ENCODE data around the gene NHLRC4.

The NHLRC4 gene

GRCh38 chr16:527015-527903, 39.5 kb upstream of the NHLRC4 start, which contains the start of gene CAPN15:
Gene CAPN15, plus strand, starts transcription at chr16:527712. Its CDS starts 19,127 bp downstream, at chr16:546839.
- H3K4me3 Mint-ChIP-seq: peak within 1 kb of the TSS; percentile 89

DNA sequence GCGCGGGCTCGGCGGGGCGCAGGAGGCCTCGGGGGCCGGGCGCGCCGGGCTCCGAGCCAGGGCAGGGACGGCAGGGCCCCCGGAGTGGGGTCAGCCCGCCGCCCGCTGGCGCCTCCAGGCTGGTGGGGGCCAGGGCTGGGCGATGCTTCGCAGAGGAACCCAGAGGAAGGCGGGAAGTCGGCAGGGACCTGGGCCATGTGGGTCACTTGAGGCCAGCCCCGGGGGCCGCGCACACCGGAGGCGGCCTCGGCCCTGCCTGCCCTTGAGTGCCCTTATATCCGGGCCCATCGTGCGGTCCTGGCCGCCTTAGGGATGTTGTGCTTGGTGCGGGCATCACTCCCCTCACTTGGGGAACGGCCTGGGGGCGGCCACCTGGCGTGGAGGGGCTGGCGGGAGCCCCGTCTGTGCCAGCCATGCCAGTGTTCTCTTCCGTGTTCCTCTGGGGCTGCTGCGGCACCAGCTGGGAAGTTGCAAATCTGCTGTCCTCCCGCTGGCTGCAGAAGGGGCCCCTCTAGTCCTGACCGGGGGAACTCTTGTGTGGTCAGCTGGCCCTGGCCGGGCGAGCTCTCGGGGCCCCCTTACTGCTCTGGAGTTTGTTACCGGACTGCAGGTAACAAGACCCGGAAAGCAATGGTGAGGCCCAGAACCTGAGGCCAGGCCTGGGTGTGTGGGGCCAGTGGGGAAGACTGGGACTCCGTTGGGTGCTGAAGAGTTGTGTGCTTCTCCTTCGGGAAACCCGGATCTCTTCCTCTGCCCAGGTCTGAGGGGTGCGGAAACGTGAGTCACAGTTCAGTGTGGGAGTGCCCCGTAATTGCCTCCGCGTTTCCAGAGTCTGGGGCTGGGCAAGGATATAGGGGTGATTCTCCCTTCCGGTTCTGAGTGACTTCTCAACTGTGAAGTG, 38.4 kb upstream of the NHLRC4 start:
- Mint-ChIP-seq H3K36me3 (peaks cover 57% of the 10 kb centered on the region), H3K27ac (peak overlapping the region; percentile 95), H3K9me3 (no peaks in the 10 kb centered on the region), H3K4me3 (peak overlapping the region; percentile 89), H3K4me1 (peaks cover 50% of the 10 kb centered on the region)
- DNase-seq (ENCODE audit: low spot score in 2 of 2) (peak; percentile 39 to 79), ATAC-seq (peak; percentile 2)

More at GRCh38 chr16:527015-527903, 39.5 kb upstream of the NHLRC4 start, which contains the start of gene CAPN15:
- H3K27ac Mint-ChIP-seq: peak within 1 kb of the TSS; percentile 98
- H3K9me3 Mint-ChIP-seq: no peaks in the 10 kb centered on the region
- DNase-seq (ENCODE audit: low spot score in 2 of 2) (peak; percentile 91 to 97), ATAC-seq (peak; percentile 83)
- peaks cover 56% of the 10 kb centered on the region for H3K4me1 Mint-ChIP-seq
- peaks cover 55% of the 10 kb centered on the region for H3K36me3 Mint-ChIP-seq

DNA sequence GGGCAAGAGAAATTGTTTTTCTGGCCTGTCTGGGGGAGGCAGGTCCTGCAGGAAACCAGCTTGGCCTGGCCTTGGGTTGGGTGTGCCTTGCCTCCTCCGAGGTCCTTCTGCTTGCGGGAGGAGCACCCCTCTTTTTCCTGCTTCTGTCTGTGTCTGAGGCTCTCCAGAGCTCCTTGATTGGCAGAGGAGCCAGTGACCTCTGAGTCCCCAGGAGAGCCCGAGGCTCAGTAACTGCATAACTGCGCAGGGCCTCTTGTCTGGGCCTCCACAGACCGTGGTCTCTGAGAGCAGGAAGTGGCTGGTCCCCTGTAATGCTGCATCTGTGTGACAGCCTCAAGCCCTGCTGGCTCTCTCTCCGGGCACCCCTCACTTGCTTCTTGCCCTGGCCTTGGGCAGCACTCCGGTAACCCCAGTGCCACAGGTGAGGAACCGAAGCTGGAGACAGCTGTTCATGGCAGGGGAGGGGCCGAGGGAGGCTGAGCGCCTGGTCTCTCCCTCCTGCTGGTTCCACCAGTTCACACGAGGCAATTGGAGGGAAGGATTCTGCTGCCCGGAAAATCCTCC, 37.7 kb upstream of the NHLRC4 start:
- peaks cover 50% of the 10 kb centered on the region for H3K36me3 Mint-ChIP-seq
- ATAC-seq (no peak), DNase-seq (ENCODE audit: low spot score in 2 of 2) (peak in 1 of 2 donors; percentile 21)
- H3K9me3 Mint-ChIP-seq: no peaks in the 10 kb centered on the region
- H3K27ac Mint-ChIP-seq: peak overlapping the region; percentile 95
- H3K4me3 Mint-ChIP-seq: peak overlapping the region; percentile 89
- peaks cover 47% of the 10 kb centered on the region for H3K4me1 Mint-ChIP-seq

DNA sequence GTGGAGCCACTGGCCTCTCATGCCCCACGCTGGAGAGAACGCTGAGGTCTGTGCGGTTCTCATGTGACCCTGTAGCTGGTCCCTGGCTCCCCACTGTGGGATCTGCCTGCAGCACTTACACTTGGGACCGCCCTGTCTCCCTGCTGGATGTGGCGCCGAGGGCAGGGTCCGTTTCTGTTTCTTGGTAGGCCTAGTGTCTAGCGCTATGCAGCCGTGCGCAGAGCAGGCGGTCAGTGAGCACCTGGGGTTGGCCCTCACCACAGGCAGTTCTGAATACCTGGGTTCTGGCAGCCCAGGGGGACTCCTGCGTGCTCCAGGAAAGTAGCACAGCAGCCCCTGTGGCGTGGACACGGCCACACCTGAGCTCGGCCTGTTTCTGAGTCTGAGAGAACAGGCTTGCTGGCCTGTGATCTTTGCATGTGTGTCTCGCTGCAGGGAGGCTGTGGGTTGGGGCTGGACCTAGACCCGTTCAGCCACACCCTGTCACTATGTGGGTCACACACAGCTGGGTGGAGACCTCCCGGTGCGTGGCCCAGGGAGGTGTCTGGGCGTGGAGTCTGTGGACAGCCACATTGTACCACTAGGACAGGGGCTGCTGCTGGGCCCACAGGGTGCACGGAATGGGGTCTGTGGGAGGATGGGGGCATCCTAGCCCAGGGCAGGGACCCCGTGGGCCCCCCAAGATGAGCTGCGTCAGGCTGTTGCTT, 36.5 kb upstream of the NHLRC4 start:
- no peak for DNase-seq (ENCODE audit: low spot score in 2 of 2)
- no peaks in the 10 kb centered on the region for H3K9me3 Mint-ChIP-seq
- no peak for ATAC-seq
- H3K4me3 Mint-ChIP-seq: peak overlapping the region; percentile 89
- peaks cover 48% of the 10 kb centered on the region for H3K36me3 Mint-ChIP-seq
- peaks cover 38% of the 10 kb centered on the region for H3K4me1 Mint-ChIP-seq
- peak overlapping the region; percentile 95 for H3K27ac Mint-ChIP-seq

GRCh38 chr16:531494-532125, 35.2 kb upstream of the NHLRC4 start:
- DNase-seq (ENCODE audit: low spot score in 2 of 2) (no peak), ATAC-seq (no peak)
- Mint-ChIP-seq H3K4me3 (no peak overlapping the region), H3K4me1 (peaks cover 25% of the 10 kb centered on the region), H3K9me3 (no peaks in the 10 kb centered on the region), H3K36me3 (peaks cover 49% of the 10 kb centered on the region), H3K27ac (no peak overlapping the region)

DNA sequence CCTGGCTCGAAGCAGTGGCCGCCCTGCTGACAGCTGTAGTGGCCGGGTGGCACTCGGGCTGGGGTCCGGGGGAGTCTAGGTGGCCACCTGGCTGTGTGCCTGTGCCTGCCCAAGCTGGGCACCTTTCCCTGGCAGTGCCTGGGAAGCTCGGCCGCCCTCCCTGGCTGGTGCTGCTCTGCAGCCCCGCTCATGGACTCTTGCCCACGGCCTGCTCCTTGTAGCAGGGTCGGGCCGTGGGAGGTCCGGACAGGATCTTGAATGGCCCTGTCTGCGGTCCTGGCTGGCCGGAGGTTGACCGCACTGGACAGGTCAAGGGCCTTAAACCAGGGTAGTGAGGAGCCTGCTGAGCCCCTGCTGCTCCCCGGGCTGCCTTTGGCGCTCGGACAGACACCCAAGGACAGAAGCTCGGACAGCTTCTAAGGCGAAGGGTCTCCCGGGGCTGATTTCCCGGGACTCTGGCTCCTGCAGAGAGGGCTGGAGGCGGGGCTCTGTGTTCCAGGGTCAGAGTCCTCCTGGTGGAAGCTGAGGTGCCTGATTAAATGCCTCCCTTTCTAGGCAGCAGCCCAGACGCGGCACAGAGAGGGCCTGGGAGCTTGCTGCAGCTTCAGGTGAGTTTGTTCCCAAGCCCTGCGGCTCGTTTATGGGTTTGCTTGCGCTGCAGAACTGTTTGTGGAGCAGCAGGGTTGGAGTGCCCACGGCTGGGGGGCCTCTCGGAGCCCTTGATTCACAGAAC, 33.2 kb upstream of the NHLRC4 start:
- ATAC-seq (no peak), DNase-seq (ENCODE audit: low spot score in 2 of 2) (no peak)
- H3K9me3 Mint-ChIP-seq: no peaks in the 10 kb centered on the region
- H3K4me1 Mint-ChIP-seq: peaks cover 22% of the 10 kb centered on the region
- no peak overlapping the region for H3K27ac Mint-ChIP-seq
- no peak overlapping the region for H3K4me3 Mint-ChIP-seq
- peaks cover 56% of the 10 kb centered on the region for H3K36me3 Mint-ChIP-seq

DNA sequence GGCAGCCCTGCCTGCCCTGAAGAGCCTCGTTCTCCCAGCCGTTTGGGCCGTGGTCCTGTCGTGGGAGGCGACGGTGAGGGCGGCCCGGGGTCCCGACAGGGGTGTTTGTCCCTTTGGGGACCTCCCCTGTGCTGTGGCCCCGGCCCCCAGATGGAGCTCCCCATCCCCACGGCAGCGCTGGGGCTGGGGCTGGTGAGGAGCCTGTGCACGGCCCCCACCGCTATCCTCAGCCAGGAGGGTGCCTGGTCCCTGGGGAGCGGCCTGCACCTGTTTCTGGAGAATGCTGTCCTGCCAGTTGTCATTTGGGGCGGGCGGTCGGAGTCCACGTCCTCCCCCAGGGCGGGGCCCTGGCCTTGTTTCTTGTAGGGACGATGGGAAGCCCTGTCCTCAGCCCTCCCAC, 32.7 kb upstream of the NHLRC4 start:
- H3K4me3 Mint-ChIP-seq: no peak overlapping the region
- peaks cover 56% of the 10 kb centered on the region for H3K36me3 Mint-ChIP-seq
- ATAC-seq (no peak), DNase-seq (ENCODE audit: low spot score in 2 of 2) (no peak)
- H3K4me1 Mint-ChIP-seq: peaks cover 16% of the 10 kb centered on the region
- H3K27ac Mint-ChIP-seq: no peak overlapping the region
- H3K9me3 Mint-ChIP-seq: no peaks in the 10 kb centered on the region

DNA sequence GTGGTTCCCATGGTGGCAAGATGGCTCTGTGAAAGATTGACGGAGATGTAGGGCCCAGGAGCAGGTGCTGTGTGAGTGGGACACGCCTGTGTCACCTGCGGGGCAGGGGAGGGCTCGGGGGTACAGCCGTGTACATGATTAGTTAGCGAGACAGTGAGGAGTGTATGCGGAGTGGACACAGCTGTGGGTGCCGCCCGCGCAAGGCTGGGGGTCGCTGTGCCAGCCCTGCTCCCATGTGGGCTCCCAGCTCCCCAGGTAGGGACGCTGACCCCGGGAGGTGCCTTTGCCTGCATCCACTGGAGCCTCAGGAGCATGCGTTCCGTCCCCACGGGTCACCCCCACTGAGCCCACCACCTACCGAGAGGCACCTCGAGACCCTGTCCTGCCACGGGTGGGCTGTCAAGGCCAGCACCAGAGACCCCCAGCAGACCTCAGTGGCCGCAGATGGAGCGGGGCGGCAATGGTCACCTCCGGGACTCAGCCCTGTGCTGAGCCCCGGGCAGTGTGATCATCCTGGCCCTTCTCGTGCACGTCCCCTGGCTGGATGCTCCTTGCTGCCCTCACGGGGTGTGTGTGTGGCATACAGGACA, 31.9 kb upstream of the NHLRC4 start:
- H3K9me3 Mint-ChIP-seq: no peaks in the 10 kb centered on the region
- H3K27ac Mint-ChIP-seq: peak overlapping the region; percentile 40
- no peak overlapping the region for H3K4me3 Mint-ChIP-seq
- H3K4me1 Mint-ChIP-seq: peaks cover 16% of the 10 kb centered on the region
- ATAC-seq (no peak), DNase-seq (ENCODE audit: low spot score in 2 of 2) (no peak)
- peaks cover 48% of the 10 kb centered on the region for H3K36me3 Mint-ChIP-seq

DNA sequence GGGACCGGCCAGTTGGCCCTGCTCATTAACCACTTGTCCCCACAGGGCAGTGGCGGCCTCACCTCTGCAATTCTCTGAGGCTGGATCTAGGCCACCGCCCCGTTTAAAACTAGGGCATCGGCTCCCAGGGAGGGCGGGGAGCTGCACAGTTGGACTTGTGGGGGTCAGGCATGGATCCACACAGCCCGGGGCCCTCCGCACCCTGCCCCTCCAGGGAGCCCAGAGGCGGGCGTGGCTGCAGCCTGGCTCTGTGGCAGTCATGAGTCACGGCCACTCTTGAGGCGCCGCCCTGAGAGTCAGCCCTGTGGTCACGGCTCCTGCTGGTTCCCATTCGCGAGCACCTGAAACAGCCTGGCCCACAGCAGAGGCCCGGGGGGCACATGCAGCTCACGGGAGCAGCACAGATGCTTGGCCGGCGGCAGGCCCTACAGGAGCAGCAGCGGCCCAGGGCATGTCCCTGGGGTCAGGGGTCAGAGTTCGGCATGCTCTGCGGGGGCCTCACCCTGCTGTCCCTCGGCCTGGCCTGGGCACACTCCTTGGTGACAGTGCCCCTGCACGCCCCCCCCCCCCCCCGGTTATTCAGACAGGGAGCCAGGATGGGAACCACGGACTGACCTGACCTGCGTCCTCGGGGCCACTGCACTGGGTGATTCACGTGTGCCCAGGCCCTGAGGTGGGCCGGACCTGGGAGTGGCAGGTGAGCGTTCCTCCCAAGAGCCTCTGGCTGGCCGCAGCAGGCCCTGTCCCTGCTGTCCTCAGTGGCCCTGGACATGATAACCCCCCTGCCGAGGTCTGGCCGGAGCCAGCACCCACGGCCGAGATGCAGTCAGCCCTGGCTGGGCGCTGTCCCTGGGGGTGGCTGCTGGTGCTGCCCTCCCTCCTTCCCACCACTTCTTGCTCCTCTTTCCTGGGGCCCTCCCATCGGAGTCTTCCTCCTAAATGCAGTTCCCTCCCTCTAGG, 31.1 kb upstream of the NHLRC4 start:
- Mint-ChIP-seq H3K9me3 (no peaks in the 10 kb centered on the region), H3K4me3 (no peak overlapping the region), H3K36me3 (peaks cover 46% of the 10 kb centered on the region), H3K27ac (peak overlapping the region; percentile 61), H3K4me1 (peaks cover 10% of the 10 kb centered on the region)
- ATAC-seq (peak; percentile 72), DNase-seq (ENCODE audit: low spot score in 2 of 2) (no peak)

DNA sequence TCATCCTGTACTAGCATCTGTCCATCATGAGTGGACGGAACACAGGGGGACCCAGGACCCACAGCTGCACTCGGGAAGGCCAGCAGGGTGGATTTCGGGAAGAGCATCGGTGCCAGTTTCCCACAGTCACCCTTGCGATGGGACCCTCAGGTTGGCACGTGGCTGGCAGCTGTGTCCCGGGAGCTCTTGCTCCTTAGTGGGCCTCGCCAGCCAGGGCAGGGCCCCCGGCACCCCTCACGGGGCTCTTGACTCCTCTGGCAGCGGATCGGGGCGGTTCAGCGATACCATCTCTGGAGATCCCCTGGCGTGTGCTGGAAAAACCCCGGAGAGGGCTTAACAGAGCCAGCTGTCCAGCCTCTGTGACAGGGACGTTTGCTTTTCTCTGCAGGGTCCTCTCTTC, 30.1 kb upstream of the NHLRC4 start:
- H3K9me3 Mint-ChIP-seq: no peaks in the 10 kb centered on the region
- ATAC-seq (no peak), DNase-seq (ENCODE audit: low spot score in 2 of 2) (no peak)
- H3K4me1 Mint-ChIP-seq: peaks cover 10% of the 10 kb centered on the region
- H3K27ac Mint-ChIP-seq: peak overlapping the region; percentile 61
- H3K36me3 Mint-ChIP-seq: peaks cover 45% of the 10 kb centered on the region
- no peak overlapping the region for H3K4me3 Mint-ChIP-seq

DNA sequence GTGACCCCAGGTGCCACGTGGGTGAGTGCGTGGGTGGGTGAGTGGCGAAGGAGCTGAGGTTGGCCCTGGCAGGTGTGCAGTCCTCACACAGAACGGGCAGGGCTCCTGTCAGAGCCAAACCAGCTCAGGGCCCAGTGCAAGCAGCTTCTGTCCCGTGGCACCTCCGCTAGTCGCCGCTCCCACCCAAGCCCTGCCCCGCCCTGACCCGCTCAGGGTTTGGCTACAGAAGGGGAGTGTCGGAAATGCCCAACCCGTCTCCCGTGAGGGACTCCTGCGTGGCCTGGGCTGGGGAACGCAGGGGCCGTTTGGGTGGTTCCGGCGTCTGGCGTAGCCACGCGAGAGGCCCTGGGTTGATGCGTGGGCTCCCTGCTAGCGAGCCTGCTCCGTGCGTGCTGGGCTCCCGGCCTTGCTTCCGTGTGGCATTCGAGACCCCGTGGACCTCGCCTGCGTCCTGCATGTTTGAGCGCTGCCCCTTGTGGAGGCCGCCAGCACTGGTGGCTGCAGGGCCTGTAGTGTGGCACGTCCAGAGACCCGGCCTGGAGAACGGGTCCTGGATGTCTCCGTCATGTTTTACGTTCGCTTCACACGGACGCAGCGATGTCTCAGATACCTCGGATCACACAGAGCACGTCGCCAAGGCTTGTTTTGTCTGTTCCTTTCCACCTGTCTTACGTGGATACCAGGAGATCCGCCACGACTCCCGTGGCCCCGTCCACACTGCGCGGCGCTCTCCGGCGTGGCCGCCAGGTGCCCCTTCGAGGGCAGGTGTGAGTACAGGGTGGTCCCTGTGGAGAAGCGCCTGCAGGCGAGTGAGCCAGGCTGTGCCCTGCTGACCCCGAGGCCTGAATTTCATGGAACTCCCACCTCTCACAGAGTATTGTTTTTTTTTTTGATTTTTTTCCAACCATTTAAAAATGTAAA, 29.1 kb upstream of the NHLRC4 start:
- Mint-ChIP-seq H3K4me1 (peaks cover 10% of the 10 kb centered on the region), H3K36me3 (peaks cover 43% of the 10 kb centered on the region), H3K4me3 (no peak overlapping the region), H3K27ac (no peak overlapping the region), H3K9me3 (no peaks in the 10 kb centered on the region)
- DNase-seq (ENCODE audit: low spot score in 2 of 2): no peak
- no peak for ATAC-seq

Data from stimulated activated effector memory CD8-positive, alpha-beta T cell treated with anti-CD3 and anti-CD28 coated beads, Interleukin-12 subunit alpha, Interleukin-12 subunit beta, amount 100 ng/mL, for 72 hours (primary cell).